ENCODE measurements around the gene CORIN.
"Not testable (repeated sequence)": the region's sequence is repeated elsewhere in the genome, so short reads cannot be mapped to it uniquely, and the experiment has no call there.

The CORIN gene

DNA sequence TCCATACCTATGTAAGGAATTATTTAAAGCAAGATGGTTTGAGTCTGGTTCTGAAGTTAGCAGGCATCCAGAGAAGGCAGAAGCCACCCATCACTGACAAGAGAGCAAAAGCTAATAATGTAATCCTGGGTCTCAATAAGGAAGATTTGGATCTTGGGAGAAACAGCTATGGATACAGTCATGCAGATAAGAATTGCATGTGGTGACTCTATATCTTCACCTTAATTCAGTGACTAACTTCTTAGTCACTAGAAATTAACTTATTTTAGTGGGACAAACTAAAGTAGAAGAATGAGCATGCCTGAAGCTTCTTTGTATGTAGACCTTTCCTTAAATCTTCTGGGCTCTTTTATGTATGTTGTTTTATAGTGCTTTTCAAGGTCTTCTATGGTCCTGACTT lies 286.2 kb downstream of the CORIN start:
- no peaks in the 10 kb centered on the region for H3K27me3 ChIP-seq (replicated peaks; ENCODE audit: control insufficient read depth, insufficient read depth, low read length, poor library complexity, severe bottlenecking)
- no peaks in the 10 kb centered on the region for H3K4me1 ChIP-seq (ENCODE audit: control insufficient read depth, insufficient read depth, low read length, poor library complexity, severe bottlenecking)
- H3K4me3 ChIP-seq (ENCODE audit: insufficient read depth, low read depth, low read length, poor library complexity, severe bottlenecking), result no peak overlapping the region
- no peak for DNase-seq
- H3K36me3 ChIP-seq (ENCODE audit: control insufficient read depth, insufficient read depth, low read length), result no peaks in the 10 kb centered on the region
- no peaks in the 10 kb centered on the region for H3K9me3 ChIP-seq (ENCODE audit: control insufficient read depth, low read length)
- H3K27ac ChIP-seq (ENCODE audit: insufficient read depth, low read length, poor library complexity, severe bottlenecking), result no peak overlapping the region

DNA sequence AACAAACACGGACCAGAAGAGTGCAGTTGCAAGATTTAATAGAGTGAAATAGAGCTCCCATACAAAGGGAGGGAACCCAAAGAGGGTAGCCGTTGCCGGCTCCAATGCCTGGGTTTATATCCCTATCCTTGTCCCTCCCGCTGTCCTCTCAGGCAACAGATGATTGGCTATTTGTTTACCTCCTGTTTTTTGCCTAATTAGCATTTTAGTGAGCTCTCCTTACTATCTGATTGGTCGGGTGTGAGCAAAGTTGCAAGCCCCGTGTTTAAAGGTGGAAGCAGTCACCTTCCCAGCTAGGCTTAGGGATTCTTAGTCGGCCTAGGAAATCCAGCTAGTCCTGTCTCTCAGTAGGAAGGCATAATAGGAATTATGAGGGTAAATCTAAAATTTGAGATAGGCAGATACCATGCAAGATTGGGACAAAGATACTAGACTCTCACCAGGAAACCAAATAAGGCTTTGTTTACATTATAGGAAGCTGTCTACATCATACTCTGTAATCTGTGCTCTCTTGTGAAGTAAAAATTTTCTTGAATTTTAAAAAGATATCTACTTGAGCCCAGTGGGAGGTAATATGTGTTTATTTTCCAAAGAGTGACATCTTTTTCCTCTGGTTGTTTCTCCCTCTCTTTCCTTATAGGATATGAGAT lies 286.8 kb downstream of the CORIN start:
- H3K9me3 ChIP-seq (ENCODE audit: control insufficient read depth, low read length), result no peaks in the 10 kb centered on the region
- no peak for DNase-seq

DNA sequence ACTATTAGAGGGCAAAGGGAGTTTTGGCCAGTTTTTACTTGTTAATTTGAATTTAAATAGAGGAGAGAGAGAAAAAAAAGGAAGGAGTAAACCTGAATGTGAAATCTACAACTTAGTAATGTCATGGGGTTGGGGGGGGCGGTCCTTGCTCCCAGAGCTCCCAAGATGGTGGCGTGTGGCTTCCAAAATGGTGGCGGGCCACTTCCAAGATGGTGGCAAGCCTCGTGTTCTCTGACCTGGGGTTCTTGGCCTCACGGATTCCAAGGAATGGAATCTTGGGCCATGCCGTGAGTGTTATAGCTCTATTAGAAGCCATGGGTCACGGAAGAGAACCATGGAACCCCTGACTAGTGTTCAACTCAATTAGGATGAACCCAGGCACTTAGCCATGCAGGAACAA lies 287.5 kb downstream of the CORIN start:
- not testable (repeated sequence) for H3K9me3 ChIP-seq (ENCODE audit: control insufficient read depth, low read length); H3K27me3 ChIP-seq (replicated peaks; ENCODE audit: control insufficient read depth, insufficient read depth, low read length, poor library complexity, severe bottlenecking); H3K4me1 ChIP-seq (ENCODE audit: control insufficient read depth, insufficient read depth, low read length, poor library complexity, severe bottlenecking); H3K4me3 ChIP-seq (ENCODE audit: insufficient read depth, low read depth, low read length, poor library complexity, severe bottlenecking); H3K27ac ChIP-seq (ENCODE audit: insufficient read depth, low read length, poor library complexity, severe bottlenecking); DNase-seq; H3K36me3 ChIP-seq (ENCODE audit: control insufficient read depth, insufficient read depth, low read length)

More for the DNA sequence above, 286.8 kb downstream of the CORIN start:
- no peaks in the 10 kb centered on the region for H3K4me1 ChIP-seq (ENCODE audit: control insufficient read depth, insufficient read depth, low read length, poor library complexity, severe bottlenecking)
- H3K4me3 ChIP-seq (ENCODE audit: insufficient read depth, low read depth, low read length, poor library complexity, severe bottlenecking), result no peak overlapping the region
- H3K27ac ChIP-seq (ENCODE audit: insufficient read depth, low read length, poor library complexity, severe bottlenecking), result no peak overlapping the region
- no peaks in the 10 kb centered on the region for H3K27me3 ChIP-seq (replicated peaks; ENCODE audit: control insufficient read depth, insufficient read depth, low read length, poor library complexity, severe bottlenecking)
- no peaks in the 10 kb centered on the region for H3K36me3 ChIP-seq (ENCODE audit: control insufficient read depth, insufficient read depth, low read length)
